Mucosa of rectum (tissue), 2 donors: ENCODE measurements around the gene LRRC2.
"Not testable (repeated sequence)": the region's sequence is repeated elsewhere in the genome, so short reads cannot be mapped to it uniquely, and the experiment has no call there.

Experiments
- H3K27ac ChIP-seq, 2 donors: one replicate each; pipeline ENCODE4 v1.7.0; 2013; ENCODE audit warnings: inconsistent platforms in 2 of 2, low read depth in 2 of 2, low read length in 2 of 2
- H3K27me3 ChIP-seq, 2 donors: one replicate each; pipeline ENCODE4 v1.7.0; 2013; ENCODE audit warnings: low read length in 2 of 2; ENCODE audit not compliant: control insufficient read depth in 2 of 2, insufficient read depth in 2 of 2
- H3K36me3 ChIP-seq, 2 donors: one replicate each; pipeline ENCODE4 v1.7.0; 2013; ENCODE audit warnings: low read length in 2 of 2; ENCODE audit not compliant: control insufficient read depth in 2 of 2, insufficient read depth in 2 of 2
- H3K4me1 ChIP-seq, 2 donors: one replicate each; pipeline ENCODE4 v1.7.0; 2013; ENCODE audit warnings: low read length in 2 of 2, mild to moderate bottlenecking in 1 of 2; ENCODE audit not compliant: control insufficient read depth in 2 of 2, insufficient read depth in 2 of 2
- H3K4me3 ChIP-seq, 2 donors: one replicate each; pipeline ENCODE4 v1.7.0; 2013; ENCODE audit warnings: low read length in 2 of 2
- H3K9ac ChIP-seq, 2 donors: one replicate each; pipeline ENCODE4 v1.7.0; 2013; ENCODE audit warnings: low read length in 2 of 2, low read depth in 1 of 2, mild to moderate bottlenecking in 1 of 2
- H3K9me3 ChIP-seq, 2 donors: one replicate each; pipeline ENCODE4 v1.7.0; 2013; ENCODE audit warnings: low read length in 2 of 2; ENCODE audit not compliant: control insufficient read depth in 2 of 2
- donor health status: healthy.
- donor health status: Normal muscosa, but diverticular disease.

Gene LRRC2

GRCh38 chr3:46558184-46559043 is 7.7 kb downstream of the LRRC2 start:
- no peaks in the 10 kb centered on the region for H3K9me3 ChIP-seq
- H3K36me3 ChIP-seq: no peaks in the 10 kb centered on the region
- H3K4me1 ChIP-seq: peaks cover 5% of the 10 kb centered on the region in 2 donors
- H3K27ac ChIP-seq: peak overlapping the region; percentile 16 to 72
- H3K4me3 ChIP-seq: peak overlapping the region; percentile 69 to 89
- H3K27me3 ChIP-seq: no peaks in the 10 kb centered on the region
- peak overlapping the region; percentile 54 to 79 for H3K9ac ChIP-seq

- Histone ChIP-seq H3K4me3 (no peak overlapping the region), H3K9me3 (no peaks in the 10 kb centered on the region), H3K36me3 (no peaks in the 10 kb centered on the region), H3K27me3 (no peaks in the 10 kb centered on the region), H3K9ac (no peak overlapping the region), H3K4me1 (peaks cover 5% of the 10 kb centered on the region in 2 donors), H3K27ac (no peak overlapping the region)
Measured at GRCh38 chr3:46557814-46558183, 8.3 kb downstream of the LRRC2 start.

GRCh38 chr3:46553154-46553553 is 12.9 kb downstream of the LRRC2 start:
- no peak overlapping the region for H3K4me3 ChIP-seq
- H3K27ac ChIP-seq: no peak overlapping the region
- H3K9me3 ChIP-seq: no peaks in the 10 kb centered on the region

GRCh38 chr3:46552538-46552937 is 13.6 kb downstream of the LRRC2 start:
- Histone ChIP-seq H3K27me3 (no peaks in the 10 kb centered on the region), H3K9me3 (no peaks in the 10 kb centered on the region)

More at GRCh38 chr3:46553154-46553553, 12.9 kb downstream of the LRRC2 start:
- H3K4me1 ChIP-seq: peaks cover 0 to 4% of the 10 kb centered on the region in 2 donors
- no peak overlapping the region for H3K9ac ChIP-seq
- H3K36me3 ChIP-seq: no peaks in the 10 kb centered on the region
- H3K27me3 ChIP-seq: no peaks in the 10 kb centered on the region

GRCh38 chr3:46551615-46552014 is 14.5 kb downstream of the LRRC2 start:
- no peak overlapping the region for H3K9ac ChIP-seq
- no peaks in the 10 kb centered on the region for H3K36me3 ChIP-seq
- H3K27ac ChIP-seq: no peak overlapping the region
- no peak overlapping the region for H3K4me3 ChIP-seq
- H3K9me3 ChIP-seq: no peaks in the 10 kb centered on the region
- no peaks in the 10 kb centered on the region for H3K4me1 ChIP-seq
- H3K27me3 ChIP-seq: no peaks in the 10 kb centered on the region

More at GRCh38 chr3:46552538-46552937, 13.6 kb downstream of the LRRC2 start:
- no peaks in the 10 kb centered on the region for H3K36me3 ChIP-seq
- H3K9ac ChIP-seq: no peak overlapping the region
- no peak overlapping the region for H3K27ac ChIP-seq
- H3K4me1 ChIP-seq: no peaks in the 10 kb centered on the region
- no peak overlapping the region for H3K4me3 ChIP-seq

GRCh38 chr3:46549989-46550388 is 16.1 kb downstream of the LRRC2 start:
- Histone ChIP-seq H3K4me3 (no peak overlapping the region), H3K27ac (no peak overlapping the region), H3K27me3 (no peaks in the 10 kb centered on the region), H3K9me3 (no peaks in the 10 kb centered on the region), H3K36me3 (no peaks in the 10 kb centered on the region), H3K9ac (no peak overlapping the region), H3K4me1 (no peaks in the 10 kb centered on the region)

GRCh38 chr3:46549408-46549904 is 16.6 kb downstream of the LRRC2 start:
- Histone ChIP-seq H3K4me3 (no peak overlapping the region), H3K27me3 (no peaks in the 10 kb centered on the region), H3K9me3 (no peaks in the 10 kb centered on the region), H3K4me1 (no peaks in the 10 kb centered on the region), H3K36me3 (no peaks in the 10 kb centered on the region), H3K9ac (no peak overlapping the region), H3K27ac (no peak overlapping the region)

- not testable (repeated sequence) for H3K9ac ChIP-seq, H3K9me3 ChIP-seq, H3K27ac ChIP-seq, H3K4me3 ChIP-seq, H3K4me1 ChIP-seq, H3K27me3 ChIP-seq, H3K36me3 ChIP-seq
Measured at GRCh38 chr3:46548611-46549010, 17.5 kb downstream of the LRRC2 start.

GRCh38 chr3:46546896-46547440 is 19.1 kb downstream of the LRRC2 start:
- Histone ChIP-seq H3K27me3 (no peaks in the 10 kb centered on the region), H3K4me1 (no peaks in the 10 kb centered on the region), H3K9me3 (no peaks in the 10 kb centered on the region), H3K27ac (peak overlapping the region in 1 of 2 donors; percentile 38), H3K36me3 (no peaks in the 10 kb centered on the region), H3K9ac (no peak overlapping the region), H3K4me3 (no peak overlapping the region)

GRCh38 chr3:46545818-46546630 is 20.1 kb downstream of the LRRC2 start:
- Histone ChIP-seq H3K36me3 (no peaks in the 10 kb centered on the region), H3K27me3 (no peaks in the 10 kb centered on the region), H3K9me3 (no peaks in the 10 kb centered on the region), H3K4me1 (no peaks in the 10 kb centered on the region), H3K9ac (no peak overlapping the region), H3K4me3 (no peak overlapping the region), H3K27ac (peak overlapping the region in 1 of 2 donors; percentile 32)
